Hematopoietic multipotent progenitor cell treated with erythropoietin and hydrocortisone succinate and interleukin-3 and kit ligand, for 6 days (in vitro differentiated cells): ENCODE measurements around the gene PRSS56.
A peak's percentile ranks its signal among the peaks of the same experiment; 100 is the strongest.

Source experiments
- DNase-seq: peaks from one replicate; pipeline ENCODE4 v3.0.0-alpha.2; 2015

PRSS56 gene

GRCh38 chr2:232502911-232503808 lies 17.0 kb upstream of the PRSS56 start:
- no peak for DNase-seq

- no peak for DNase-seq
Observed at GRCh38 chr2:232503809-232504323, 16.3 kb upstream of the PRSS56 start.

- no peak for DNase-seq
Observed at GRCh38 chr2:232504438-232504837, 15.8 kb upstream of the PRSS56 start.

- no peak for DNase-seq
Observed at GRCh38 chr2:232505856-232506255, 14.3 kb upstream of the PRSS56 start.

GRCh38 chr2:232506709-232507108 lies 13.5 kb upstream of the PRSS56 start:
- DNase-seq: no peak

- DNase-seq: no peak
Observed at GRCh38 chr2:232508251-232508650, 11.9 kb upstream of the PRSS56 start.

GRCh38 chr2:232511336-232511890 lies 8.8 kb upstream of the PRSS56 start:
- DNase-seq: no peak

GRCh38 chr2:232512602-232513001 lies 7.6 kb upstream of the PRSS56 start:
- no peak for DNase-seq

- no peak for DNase-seq
Observed at GRCh38 chr2:232513353-232513752, 6.8 kb upstream of the PRSS56 start.

GRCh38 chr2:232515639-232516038 lies 4.5 kb upstream of the PRSS56 start:
- no peak for DNase-seq

- no peak for DNase-seq
Observed at GRCh38 chr2:232516551-232516950, 3.6 kb upstream of the PRSS56 start.

GRCh38 chr2:232518844-232519243 lies 1.3 kb upstream of the PRSS56 start:
- no peak for DNase-seq

GRCh38 chr2:232520489-232520888 lies 301 bp downstream of the PRSS56 start:
- no peak for DNase-seq

GRCh38 chr2:232521098-232521497 lies 910 bp downstream of the PRSS56 start:
- no peak for DNase-seq

- peak; percentile 67 for DNase-seq
Observed at GRCh38 chr2:232521959-232522622, 1.9 kb downstream of the PRSS56 start.

GRCh38 chr2:232522623-232523401 lies 2.6 kb downstream of the PRSS56 start:
- no peak for DNase-seq

- DNase-seq: no peak
Observed at GRCh38 chr2:232523402-232523681, 3.2 kb downstream of the PRSS56 start.

GRCh38 chr2:232523682-232524597 lies 3.8 kb downstream of the PRSS56 start:
- peak; percentile 85 for DNase-seq

- no peak for DNase-seq
Observed at GRCh38 chr2:232524771-232525170, 4.6 kb downstream of the PRSS56 start.

- DNase-seq: no peak
Observed at GRCh38 chr2:232525199-232525598, 5.0 kb downstream of the PRSS56 start.

GRCh38 chr2:232525791-232526371 lies 5.7 kb downstream of the PRSS56 start, which contains the start of gene CHRND:
Gene CHRND, plus strand, starts transcription at chr2:232526160. Its CDS starts 56 bp downstream, at chr2:232526216.
- no peak for DNase-seq
